Measurements from ENCODE around the gene POLA1.

Gene POLA1

DNA sequence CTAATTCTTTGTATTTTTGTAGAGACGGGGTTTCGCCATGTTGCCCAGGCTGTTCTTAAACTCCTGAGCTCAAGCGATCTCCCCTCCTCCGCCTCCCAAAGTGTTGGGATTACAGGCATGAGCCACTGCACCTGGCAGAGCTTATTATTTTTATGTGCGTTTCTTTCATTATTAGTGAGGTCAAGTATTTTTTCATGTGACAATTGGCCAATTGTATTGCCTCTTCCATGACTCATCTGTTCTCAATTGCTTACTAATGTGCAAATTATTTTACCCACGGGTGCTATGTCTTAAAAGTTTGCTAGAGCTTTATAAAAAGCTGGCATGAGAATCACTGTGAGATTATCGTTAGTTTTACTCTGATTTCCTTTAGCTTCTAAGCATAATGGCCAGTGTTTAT, 335.0 kb downstream of the POLA1 start:
- no peak for DNase-seq (ENCODE audit: low spot score)

DNA sequence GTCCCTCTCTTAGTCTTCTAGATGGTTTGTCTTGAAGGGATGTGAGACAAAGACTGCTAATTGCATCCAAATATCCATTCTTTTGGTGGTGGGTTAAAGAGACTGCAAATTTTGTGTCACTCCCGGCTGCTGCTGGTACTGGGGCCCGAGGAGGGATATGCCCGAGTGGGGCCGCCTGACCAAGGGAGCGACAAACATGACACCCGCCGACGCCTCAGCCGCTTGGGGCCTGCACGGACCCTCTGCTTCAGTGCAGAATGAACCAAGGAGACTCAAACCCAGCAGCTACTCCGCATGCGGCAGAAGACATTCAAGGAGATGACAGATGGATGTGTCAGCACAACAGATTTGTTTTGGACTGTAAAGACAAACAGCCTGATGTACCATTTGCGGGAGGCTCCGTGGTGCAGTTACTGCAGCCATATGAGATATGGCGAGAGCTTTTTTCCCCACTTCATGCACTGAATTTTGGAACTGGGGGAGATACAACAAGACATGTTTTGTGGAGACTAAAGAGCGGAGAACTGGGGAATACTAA, 335.6 kb downstream of the POLA1 start:
- no peak for DNase-seq (ENCODE audit: low spot score)

DNA sequence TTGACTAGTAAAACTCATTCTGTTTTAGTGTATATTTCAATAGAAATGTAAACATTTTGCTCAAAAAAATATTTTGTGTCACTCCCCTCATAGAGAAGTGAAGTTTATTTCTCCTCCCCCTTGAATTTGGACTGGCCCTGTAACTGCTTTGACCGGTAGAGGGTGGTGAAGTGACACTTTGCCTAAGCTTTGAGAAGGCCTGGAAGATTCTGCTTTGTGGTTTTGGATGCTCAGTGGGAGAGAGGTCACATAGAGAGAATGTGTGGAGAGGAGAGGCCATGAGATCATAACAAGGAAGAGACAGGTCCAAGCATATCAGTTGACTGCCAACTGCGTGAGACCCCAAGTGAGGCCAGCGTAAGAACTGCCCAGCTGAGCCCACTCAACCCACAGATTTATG, 341.2 kb downstream of the POLA1 start:
- no peak for DNase-seq (ENCODE audit: low spot score)

DNA sequence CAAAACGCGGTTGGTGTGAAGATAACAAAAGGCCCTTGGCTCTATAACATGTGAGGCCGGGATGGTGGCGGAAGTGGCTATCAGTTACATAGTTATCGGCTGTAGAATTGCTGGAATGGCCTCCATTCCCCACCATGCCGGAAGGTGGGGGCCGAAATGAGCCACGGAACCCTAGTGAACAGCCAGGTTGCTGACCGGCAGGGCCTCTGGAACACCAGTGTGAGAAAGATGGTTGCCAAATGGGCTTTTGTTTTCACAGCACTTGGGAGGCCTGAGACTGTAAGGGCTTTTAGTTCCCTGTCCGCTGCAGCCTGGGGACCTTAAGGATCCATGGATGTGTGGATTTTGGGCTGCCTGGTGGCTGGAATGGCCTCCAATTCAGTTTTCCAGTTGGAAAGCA, 345.3 kb downstream of the POLA1 start:
- no peak for DNase-seq (ENCODE audit: low spot score)

DNA sequence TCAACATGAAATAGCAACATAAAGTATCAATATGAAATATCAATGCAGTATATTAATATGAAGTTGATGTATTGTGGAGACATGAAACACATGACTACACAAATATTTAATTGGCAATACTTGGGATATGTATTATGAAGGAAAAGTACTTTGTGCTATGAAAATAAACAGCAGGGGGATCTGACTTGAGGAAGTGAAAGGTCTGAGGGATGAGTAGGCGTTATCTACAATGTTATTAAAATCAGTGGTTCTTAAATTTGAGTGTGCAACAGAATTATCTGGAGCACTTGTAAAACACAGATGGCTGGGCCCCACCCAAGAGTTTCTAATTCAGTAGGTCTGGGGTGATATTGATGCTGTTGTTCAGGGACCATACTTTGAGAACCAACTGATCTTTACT, 349.5 kb downstream of the POLA1 start:
- no peak for DNase-seq (ENCODE audit: low spot score)

Data from CD4-positive, alpha-beta T cell treated with Interleukin-6 at 100 ng/mL for 8 hours (primary cell).